HG02840 (cell line): ENCODE results near the gene FRMD1.
"Not testable (repeated sequence)": the region's sequence is repeated elsewhere in the genome, so short reads cannot be mapped to it uniquely, and the experiment has no call there.

Experiments
- ATAC-seq: cut with Tn5 transposase; IDR thresholded peaks from one replicate; pipeline ENCODE4 v1.9.1; 2021; ENCODE audit warnings: mild to moderate bottlenecking, moderate library complexity, moderate number of reproducible peaks; ENCODE audit not compliant: unreplicated experiment, low FRiP score

Gene FRMD1

GRCh38 chr6:168081858-168082546 is 3.0 kb upstream of the FRMD1 start:
- ATAC-seq: no peak

GRCh38 chr6:168080393-168081077 is 1.5 kb upstream of the FRMD1 start:
- no peak for ATAC-seq

- no peak for ATAC-seq
These were observed 653 bp downstream of the FRMD1 start for GRCh38 chr6:168078175-168078942.

GRCh38 chr6:168077401-168077800 is 1.6 kb downstream of the FRMD1 start:
- ATAC-seq: not testable (repeated sequence)

GRCh38 chr6:168075787-168076202 is 3.2 kb downstream of the FRMD1 start:
- no peak for ATAC-seq

- ATAC-seq: no peak
These were observed 3.8 kb downstream of the FRMD1 start for GRCh38 chr6:168075216-168075615.

- no peak for ATAC-seq
These were observed 4.9 kb downstream of the FRMD1 start for GRCh38 chr6:168073937-168074730.

GRCh38 chr6:168072730-168073129 is 6.3 kb downstream of the FRMD1 start:
- ATAC-seq: no peak

- ATAC-seq: no peak
These were observed 6.8 kb downstream of the FRMD1 start for GRCh38 chr6:168072261-168072660.

- no peak for ATAC-seq
These were observed 7.4 kb downstream of the FRMD1 start for GRCh38 chr6:168071620-168072019.

- no peak for ATAC-seq
These were observed 8.2 kb downstream of the FRMD1 start for GRCh38 chr6:168070804-168071203.

GRCh38 chr6:168067081-168067759 is 11.8 kb downstream of the FRMD1 start:
- ATAC-seq: no peak

- no peak for ATAC-seq
These were observed 14.7 kb downstream of the FRMD1 start for GRCh38 chr6:168064226-168064807.

GRCh38 chr6:168063431-168063830 is 15.6 kb downstream of the FRMD1 start:
- ATAC-seq: no peak

GRCh38 chr6:168062346-168063289 is 16.4 kb downstream of the FRMD1 start:
- no peak for ATAC-seq

GRCh38 chr6:168061269-168062210 is 17.5 kb downstream of the FRMD1 start:
- no peak for ATAC-seq

GRCh38 chr6:168060521-168060931 is 18.5 kb downstream of the FRMD1 start:
- no peak for ATAC-seq
